Hepatocyte (in vitro differentiated cells): ENCODE measurements around the gene STX1A. TPM values are rescaled to one million over a fixed set of nuclear protein-coding genes. Genes with fewer than 3 reads are reported as not detected.
A peak's percentile ranks its signal among the peaks of the same experiment; 100 is the strongest.

ENCODE experiments used
- DNase-seq: peaks from one replicate; pipeline ENCODE4 v3.0.0-alpha.2; 2016; ENCODE audit warnings: low spot score
- H2AFZ ChIP-seq: fragments of 200-600 bp; sonication (generic); 2 replicates; pipeline ENCODE4 v1.6.0; 2016; ENCODE audit warnings: antibody characterized with exemption, mild to moderate bottlenecking
- H3K27ac ChIP-seq: fragments of 200-600 bp; sonication (generic); 2 replicates; pipeline ENCODE4 v1.5.1; 2016; ENCODE audit warnings: mild to moderate bottlenecking
- H3K27me3 ChIP-seq: fragments of 200-600 bp; sonication (generic); 2 replicates; pipeline ENCODE4 v1.6.1; 2016
- H3K36me3 ChIP-seq: fragments of 200-600 bp; sonication (generic); replicated peaks from 2 replicates; pipeline ENCODE4 v1.5.1; 2016; ENCODE audit warnings: low read depth; ENCODE audit not compliant: insufficient read depth
- H3K4me1 ChIP-seq: fragments of 200-600 bp; sonication (generic); 2 replicates; pipeline ENCODE4 v1.5.1; 2016; ENCODE audit warnings: mild to moderate bottlenecking, moderate library complexity; ENCODE audit not compliant: insufficient read depth
- H3K4me2 ChIP-seq: fragments of 200-600 bp; sonication (generic); 2 replicates; pipeline ENCODE4 v1.6.0; 2016
- H3K4me3 ChIP-seq: fragments of 200-600 bp; sonication (generic); 2 replicates; pipeline ENCODE4 v1.5.1; 2016; ENCODE audit warnings: mild to moderate bottlenecking
- H3K79me2 ChIP-seq: fragments of 200-600 bp; sonication (generic); 2 replicates; pipeline ENCODE4 v1.6.0; 2017; ENCODE audit warnings: mild to moderate bottlenecking
- H3K9me2 ChIP-seq: fragments of 200-600 bp; sonication (generic); replicated peaks from 2 replicates; pipeline ENCODE4 v1.6.0; 2017; ENCODE audit warnings: mild to moderate bottlenecking; ENCODE audit not compliant: insufficient read depth
- H3K9me3 ChIP-seq: fragments of 200-600 bp; sonication (generic); 2 replicates; pipeline ENCODE4 v1.5.1; 2016; ENCODE audit warnings: low read depth, mild to moderate bottlenecking
- H4K20me1 ChIP-seq: fragments of 200-600 bp; sonication (generic); 2 replicates; pipeline ENCODE4 v1.6.0; 2016; ENCODE audit warnings: mild to moderate bottlenecking; ENCODE audit not compliant: insufficient read depth, poor library complexity, severe bottlenecking
- EZH2 ChIP-seq: fragments of 200-600 bp; sonication (generic); IDR thresholded peaks from 2 replicates; pipeline ENCODE4 v1.6.1; 2016; ENCODE audit warnings: antibody characterized with exemption, mild to moderate bottlenecking, borderline replicate concordance
- EZH2phosphoT487 ChIP-seq: fragments of 200-600 bp; sonication (generic); IDR thresholded peaks from one replicate; pipeline ENCODE4 v1.6.1; 2018; ENCODE audit warnings: antibody characterized with exemption, mild to moderate bottlenecking, low read depth, moderate library complexity; ENCODE audit not compliant: unreplicated experiment, severe bottlenecking
- WGBS: methylation state at CpG from one replicate; pipeline ENCODE4 v1.1.6; 2016; ENCODE audit warnings: low lambda C conversion rate; ENCODE audit errors: missing lambda C conversion rate; 5-methylcytosine and 5-hydroxymethylcytosine counted together
- polyA plus RNA-seq: library from polyadenylated mRNA; unstranded; fragments of >200 nt; fragmentation: Nextera tagmentation; extraction: Ambion mirVana; gene quantifications from 2 replicates; pipeline ENCODE4 v1.2.1, GENCODE V29; 2016
- total RNA-seq: library from RNA; depleted of rRNA; stranded (reverse); fragments of >200 nt; gene quantifications from 2 replicates; pipeline ENCODE4 v1.2.3, GENCODE V29; 2014
- TF ChIP-seq, protein P1 (sequence below): fragments of 200-600 bp; sonication (generic); IDR thresholded peaks from 2 replicates; pipeline ENCODE4 v1.5.1; 2016; ENCODE audit warnings: antibody characterized with exemption, mild to moderate bottlenecking; ENCODE audit not compliant: poor library complexity

The STX1A gene
- total RNA-seq (22.8 and 23.7 TPM in 2 replicates), polyA plus RNA-seq (27.1 and 39.2 TPM in 2 replicates)

- Histone ChIP-seq H3K27ac (peak within 1 kb of the TSS; percentile 58), H2AFZ (peak within 1 kb of the TSS; percentile 76), H3K4me1 (peaks cover 37% of the 10 kb centered on the region), H3K36me3 (no peaks in the 10 kb centered on the region), H3K4me2 (peak within 1 kb of the TSS; percentile 98), H3K4me3 (peak within 1 kb of the TSS; percentile 99), H3K79me2 (peaks cover 39% of the 10 kb centered on the region), H3K27me3 (no peaks in the 10 kb centered on the region), H3K9me2 (no peaks in the 10 kb centered on the region), H4K20me1 (peaks cover 3% of the 10 kb centered on the region), H3K9me3 (no peaks in the 10 kb centered on the region)
- DNase-seq: peak; percentile 92
- 2% methylated on average over 38 of the region's 96 CpGs for WGBS
- TF ChIP-seq EZH2phosphoT487 (no peak), EZH2 (no peak)
- TF ChIP-seq, protein P1, sequence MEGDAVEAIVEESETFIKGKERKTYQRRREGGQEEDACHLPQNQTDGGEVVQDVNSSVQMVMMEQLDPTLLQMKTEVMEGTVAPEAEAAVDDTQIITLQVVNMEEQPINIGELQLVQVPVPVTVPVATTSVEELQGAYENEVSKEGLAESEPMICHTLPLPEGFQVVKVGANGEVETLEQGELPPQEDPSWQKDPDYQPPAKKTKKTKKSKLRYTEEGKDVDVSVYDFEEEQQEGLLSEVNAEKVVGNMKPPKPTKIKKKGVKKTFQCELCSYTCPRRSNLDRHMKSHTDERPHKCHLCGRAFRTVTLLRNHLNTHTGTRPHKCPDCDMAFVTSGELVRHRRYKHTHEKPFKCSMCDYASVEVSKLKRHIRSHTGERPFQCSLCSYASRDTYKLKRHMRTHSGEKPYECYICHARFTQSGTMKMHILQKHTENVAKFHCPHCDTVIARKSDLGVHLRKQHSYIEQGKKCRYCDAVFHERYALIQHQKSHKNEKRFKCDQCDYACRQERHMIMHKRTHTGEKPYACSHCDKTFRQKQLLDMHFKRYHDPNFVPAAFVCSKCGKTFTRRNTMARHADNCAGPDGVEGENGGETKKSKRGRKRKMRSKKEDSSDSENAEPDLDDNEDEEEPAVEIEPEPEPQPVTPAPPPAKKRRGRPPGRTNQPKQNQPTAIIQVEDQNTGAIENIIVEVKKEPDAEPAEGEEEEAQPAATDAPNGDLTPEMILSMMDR: no peak
These were observed at the start of gene STX1A for GRCh38 chr7:73718905-73719805. TSS of gene STX1A (minus strand) at chr7:73719669. CDS start at chr7:73719631, 38 bp downstream.

- peaks cover 14% of the 10 kb centered on the region for H3K79me2 ChIP-seq
These were observed 49.4 kb upstream of the STX1A start for GRCh38 chr7:73768641-73769480.

GRCh38 chr7:73766556-73767229 lies 47.2 kb upstream of the STX1A start:
- Histone ChIP-seq H2AFZ (no peak overlapping the region), H3K27ac (no peak overlapping the region), H3K36me3 (no peaks in the 10 kb centered on the region), H3K9me3 (no peaks in the 10 kb centered on the region), H3K9me2 (no peaks in the 10 kb centered on the region), H3K4me1 (no peaks in the 10 kb centered on the region), H3K4me2 (no peak overlapping the region), H3K27me3 (no peaks in the 10 kb centered on the region), H3K4me3 (no peak overlapping the region), H3K79me2 (peaks cover 14% of the 10 kb centered on the region), H4K20me1 (no peaks in the 10 kb centered on the region)
- WGBS: 81% methylated on average over 17 of the region's 17 CpGs
- TF ChIP-seq EZH2phosphoT487: no peak
- no peak for TF ChIP-seq EZH2
- TF ChIP-seq, protein P1: no peak
- DNase-seq: no peak

More at GRCh38 chr7:73768641-73769480, 49.4 kb upstream of the STX1A start:
- H3K9me3 ChIP-seq: no peaks in the 10 kb centered on the region
- no peaks in the 10 kb centered on the region for H3K36me3 ChIP-seq
- H2AFZ ChIP-seq: no peak overlapping the region
- H3K9me2 ChIP-seq: no peaks in the 10 kb centered on the region
- H3K4me2 ChIP-seq: peak overlapping the region; percentile 88
- H4K20me1 ChIP-seq: no peaks in the 10 kb centered on the region
- H3K4me1 ChIP-seq: peaks cover 1% of the 10 kb centered on the region
- H3K4me3 ChIP-seq: no peak overlapping the region
- TF ChIP-seq, protein P1: no peak
- no peak for TF ChIP-seq EZH2
- TF ChIP-seq EZH2phosphoT487: no peak
- peak overlapping the region; percentile 94 for H3K27ac ChIP-seq
- no peak for DNase-seq
- 92% methylated on average over 51 of the region's 53 CpGs for WGBS
- H3K27me3 ChIP-seq: no peaks in the 10 kb centered on the region
